IMR-90 (cell line): ENCODE measurements around the gene ARHGEF4. TPM values are rescaled to one million over a fixed set of nuclear protein-coding genes. Genes with fewer than 3 reads are reported as not detected.

Experiments
- ATAC-seq: fragments of 200-7000 bp; cut with Tn5 transposase; 2 replicates; pipeline ENCODE4 v1.9.1; 2020; ENCODE audit warnings: low read depth, mild to moderate bottlenecking, moderate library complexity
- BruUV-seq: library from RNA; stranded (reverse); fragments of 400-500 nt; replicated peaks from 2 replicates; lab custom pipeline; 2021; lab: Mats Ljungman, UMichigan
- CTCF ChIA-PET: fragments of 300-600 bp; formaldehyde crosslinking; extraction: SDS; loops from one replicate; lab custom pipeline; 2021; ENCODE audit warnings: antibody characterized with exemption; lab: Yijun Ruan, JAX
- POLR2A ChIA-PET: fragments of 300-600 bp; sonication (Branson Sonifier 250); formaldehyde crosslinking; loops from one replicate; lab custom pipeline; 2022; ENCODE audit warnings: antibody characterized with exemption; ENCODE audit not compliant: unreplicated experiment; lab: Charles Lee
- DNase-seq: peaks from one replicate; pipeline ENCODE4 v3.0.0; 2013
- H2AFZ ChIP-seq: replicated peaks from 2 replicates; pipeline ENCODE3; 2013; ENCODE audit warnings: low read length, mild to moderate bottlenecking; ENCODE audit not compliant: poor library complexity
- H2AK5ac ChIP-seq: 2 replicates; pipeline ENCODE4 v1.6.1; 2013; ENCODE audit warnings: low read depth, low read length, inconsistent platforms
- H2AK9ac ChIP-seq: replicated peaks from 2 replicates; pipeline ENCODE3; 2013; ENCODE audit warnings: mild to moderate bottlenecking, low read depth, low read length, moderate library complexity; ENCODE audit not compliant: poor library complexity
- H2BK120ac ChIP-seq: 2 replicates; pipeline ENCODE4 v1.6.1; 2013; ENCODE audit warnings: low read depth, low read length, inconsistent platforms
- H2BK15ac ChIP-seq: 3 replicates; pipeline ENCODE4 v1.6.1; 2013; ENCODE audit warnings: low read depth, low read length, inconsistent platforms
- H2BK20ac ChIP-seq: 2 replicates; pipeline ENCODE4 v1.6.1; 2013; ENCODE audit warnings: low read depth, mild to moderate bottlenecking, inconsistent platforms, low read length, moderate library complexity
- H2BK5ac ChIP-seq: 2 replicates; pipeline ENCODE4 v1.6.1; 2013; ENCODE audit warnings: mild to moderate bottlenecking, low read depth, low read length, inconsistent platforms; ENCODE audit not compliant: poor library complexity, severe bottlenecking
- H3K14ac ChIP-seq: replicated peaks from 2 replicates; pipeline ENCODE4 v1.6.1; 2013; ENCODE audit warnings: low read depth, low read length, inconsistent platforms
- H3K18ac ChIP-seq: 2 replicates; pipeline ENCODE4 v1.6.1; 2013; ENCODE audit warnings: low read depth, low read length, control low read depth
- H3K23ac ChIP-seq: 2 replicates; pipeline ENCODE4 v1.6.1; 2013; ENCODE audit warnings: low read depth, low read length, inconsistent platforms
- H3K27ac ChIP-seq: 2 replicates; pipeline ENCODE4 v1.5.1; 2013; ENCODE audit warnings: mild to moderate bottlenecking, control low read depth, low read length; ENCODE audit not compliant: insufficient read depth
- H3K27me3 ChIP-seq: 2 replicates; pipeline ENCODE4 v1.6.1; 2013; ENCODE audit warnings: low read length; ENCODE audit not compliant: control insufficient read depth, insufficient read depth
- H3K36me3 ChIP-seq: 2 replicates; pipeline ENCODE4 v1.6.1; 2013; ENCODE audit warnings: low read length, mixed read lengths; ENCODE audit not compliant: control insufficient read depth, insufficient read depth
- H3K4ac ChIP-seq: 2 replicates; pipeline ENCODE4 v1.6.1; 2013; ENCODE audit warnings: low read depth, low read length, inconsistent platforms
- H3K4me1 ChIP-seq: 2 replicates; pipeline ENCODE4 v1.6.1; 2013; ENCODE audit warnings: low read length, mixed read lengths; ENCODE audit not compliant: control insufficient read depth, insufficient read depth
- H3K4me2 ChIP-seq: 2 replicates; pipeline ENCODE4 v1.6.1; 2013; ENCODE audit warnings: low read depth, mild to moderate bottlenecking, control low read depth, low read length, moderate library complexity
- H3K4me3 ChIP-seq: 2 replicates; pipeline ENCODE4 v1.5.1; 2013; ENCODE audit warnings: low read depth, mild to moderate bottlenecking, control low read depth, low read length, moderate library complexity; ENCODE audit not compliant: insufficient read depth
- H3K56ac ChIP-seq: 2 replicates; pipeline ENCODE4 v1.6.1; 2013; ENCODE audit warnings: low read length, inconsistent platforms; ENCODE audit not compliant: insufficient read depth; ENCODE audit errors: extremely low read depth
- H3K79me1 ChIP-seq, 2 experiments: 2 replicates each; pipeline ENCODE4 v1.6.1; 2013; ENCODE audit warnings: low read length in 2 of 2, inconsistent platforms in 1 of 2, low read depth in 1 of 2
- H3K9ac ChIP-seq: 2 replicates; pipeline ENCODE4 v1.6.1; 2013; ENCODE audit warnings: low read depth, low read length, control low read depth
- H3K9me1 ChIP-seq: 2 replicates; pipeline ENCODE4 v1.6.1; 2013; ENCODE audit warnings: low read length, inconsistent platforms; ENCODE audit not compliant: insufficient read depth
- H3K9me3 ChIP-seq: 2 replicates; pipeline ENCODE4 v1.6.1; 2013; ENCODE audit warnings: low read length; ENCODE audit not compliant: control insufficient read depth, insufficient read depth
- H4K20me1 ChIP-seq: 2 replicates; pipeline ENCODE4 v1.6.1; 2013; ENCODE audit warnings: low read length, inconsistent platforms; ENCODE audit not compliant: insufficient read depth
- H4K5ac ChIP-seq: 2 replicates; pipeline ENCODE4 v1.6.1; 2013; ENCODE audit warnings: mild to moderate bottlenecking, low read depth, low read length, control low read depth
- H4K8ac ChIP-seq, 2 experiments: 2 replicates each; pipeline ENCODE4 v1.6.1; 2013; ENCODE audit warnings: low read depth in 2 of 2, low read length in 2 of 2, control low read depth in 1 of 2, inconsistent platforms in 1 of 2
- H4K91ac ChIP-seq: 2 replicates; pipeline ENCODE4 v1.6.1; 2013; ENCODE audit warnings: low read depth, low read length, inconsistent platforms; ENCODE audit not compliant: insufficient read depth
- BHLHE40 ChIP-seq: fragments of 150-350 bp; IDR thresholded peaks from 2 replicates; pipeline ENCODE4 v1.6.1; 2016; ENCODE audit warnings: mild to moderate bottlenecking, low read depth, low read length
- CEBPB ChIP-seq: IDR thresholded peaks from 2 replicates; pipeline ENCODE4 v1.6.1; 2012; ENCODE audit warnings: low read depth, low read length, improper control_type of control experiment
- CHD1 ChIP-seq: IDR thresholded peaks from 2 replicates; pipeline ENCODE4 v1.6.1; 2012; ENCODE audit warnings: low read depth, low read length, improper control_type of control experiment
- CTCF ChIP-seq: conservative IDR thresholded peaks from 2 replicates; pipeline ENCODE4 v1.5.1; 2012; ENCODE audit warnings: mild to moderate bottlenecking, low read depth, low read length, improper control_type of control experiment
- ELK1 ChIP-seq: fragments of 150-350 bp; IDR thresholded peaks from 2 replicates; pipeline ENCODE4 v1.6.1; 2016; ENCODE audit warnings: low read depth, mild to moderate bottlenecking, low read length, moderate library complexity, borderline replicate concordance
- FOS ChIP-seq: fragments of 150-350 bp; IDR thresholded peaks from 2 replicates; pipeline ENCODE4 v1.6.1; 2016; ENCODE audit warnings: low read depth, low read length
- MAFK ChIP-seq: IDR thresholded peaks from 2 replicates; pipeline ENCODE4 v1.6.1; 2012; ENCODE audit warnings: low read depth, low read length, improper control_type of control experiment
- MAZ ChIP-seq: IDR thresholded peaks from 2 replicates; pipeline ENCODE4 v1.6.1; 2012; ENCODE audit warnings: low read depth, mild to moderate bottlenecking, low read length, improper control_type of control experiment, moderate library complexity, borderline replicate concordance
- MXI1 ChIP-seq: IDR thresholded peaks from 2 replicates; pipeline ENCODE4 v1.6.1; 2012; ENCODE audit warnings: low read depth, mild to moderate bottlenecking, low read length, moderate library complexity, borderline replicate concordance
- NFE2L2 ChIP-seq: fragments of 150-350 bp; IDR thresholded peaks from 2 replicates; pipeline ENCODE4 v1.6.1; 2016; ENCODE audit warnings: low read depth, mild to moderate bottlenecking, low read length
- POLR2A ChIP-seq: IDR thresholded peaks from 2 replicates; pipeline ENCODE4 v1.6.1; 2012; ENCODE audit warnings: mild to moderate bottlenecking, low read depth, low read length
- RAD21 ChIP-seq: IDR thresholded peaks from 2 replicates; pipeline ENCODE4 v1.6.1; 2012; ENCODE audit warnings: low read length, improper control_type of control experiment
- RCOR1 ChIP-seq: IDR thresholded peaks from 2 replicates; pipeline ENCODE4 v1.6.1; 2012; ENCODE audit warnings: mild to moderate bottlenecking, low read length, improper control_type of control experiment; ENCODE audit not compliant: insufficient replicate concordance
- RFX5 ChIP-seq: IDR thresholded peaks from 2 replicates; pipeline ENCODE4 v1.8.0; 2012; ENCODE audit warnings: low read depth, mild to moderate bottlenecking, low read length, moderate library complexity
- SMC3 ChIP-seq: fragments of 150-350 bp; IDR thresholded peaks from 2 replicates; pipeline ENCODE4 v1.6.1; 2016; ENCODE audit warnings: low read depth, mild to moderate bottlenecking, antibody characterized with exemption, low read length, moderate library complexity
- USF2 ChIP-seq: fragments of 150-350 bp; IDR thresholded peaks from 2 replicates; pipeline ENCODE4 v1.6.1; 2017; ENCODE audit warnings: mild to moderate bottlenecking, antibody characterized with exemption, low read length, low read depth
- WGBS, 2 experiments: methylation state at CpG; one replicate each; pipeline versions ENCODE4 v1.1.5 to v1.1.7; 2013; ENCODE audit warnings: missing lambda C conversion rate in 2 of 2; ENCODE audit not compliant: insufficient read length in 1 of 2; ENCODE audit errors: extremely low coverage in 2 of 2; 5-methylcytosine and 5-hydroxymethylcytosine counted together
- dilution Hi-C: fragments of 300-500 bp; cut with HindIII; formaldehyde crosslinking; loops from one replicate; pipeline ENCODE4 v1.14.3; 2018; ENCODE audit warnings: low sequenced_read_pairs; ENCODE audit not compliant: unreplicated experiment
- in situ Hi-C: fragments of 300-500 bp; cut with MboI; formaldehyde crosslinking; loops from 3 replicates; pipeline ENCODE4 v1.14.3; 2019; ENCODE audit warnings: low sequenced_read_pairs, inconsistent platforms, mixed read lengths
- intact Hi-C: fragments of 100-400 bp; cut with micrococcal nuclease; formaldehyde crosslinking; loops from 2 replicates; pipeline ENCODE4 v1.10.0; 2022
- polyA plus RNA-seq, 3 experiments: library from polyadenylated mRNA; depleted of rRNA; stranded (reverse); fragments of >200 nt; gene quantifications; 2 replicates each; pipeline ENCODE4 v1.2.3, GENCODE V29; 2012; ENCODE audit warnings: low replicate concordance in 1 of 3
- total RNA-seq: library from RNA; depleted of rRNA; stranded (reverse); fragments of >200 nt; gene quantifications from 2 replicates; pipeline ENCODE4 v1.2.3, GENCODE V29; 2012

ARHGEF4 gene
- total and polyA plus RNA-seq, 2 of the 4 experiments (the other 2 are of a cell fraction): 2.7 to 5.0 TPM

DNA sequence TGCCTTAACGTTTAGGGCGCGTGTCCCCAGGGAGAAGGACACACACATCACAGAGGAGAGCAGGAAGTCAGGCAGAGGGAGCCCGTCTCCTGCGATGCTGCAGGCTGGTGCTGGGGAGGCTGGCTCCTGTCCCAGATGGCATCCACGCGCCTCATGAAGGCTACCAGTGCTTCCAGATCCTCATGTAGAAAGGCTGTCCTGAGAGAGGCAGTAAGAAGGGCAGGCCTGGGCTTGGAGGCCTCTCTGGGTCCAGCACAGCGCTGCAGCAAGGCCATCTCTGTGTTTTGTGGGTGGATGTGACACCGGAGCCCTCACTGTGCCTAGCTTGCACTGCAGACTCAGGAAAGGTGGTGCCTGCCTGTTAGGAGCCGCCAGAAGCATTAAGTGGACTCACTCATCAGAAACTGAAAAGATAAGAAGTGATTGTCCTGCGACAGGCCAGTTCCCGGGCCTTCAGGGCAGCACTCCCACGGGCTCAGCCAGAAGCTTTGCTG lies 193.8 kb downstream of the ARHGEF4 start:
- dilution Hi-C loops (no loop called here), intact Hi-C loops (no loop called here), in situ Hi-C loops (no loop called here)
- H3K4me3 ChIP-seq: no peak overlapping the region
- no peaks in the 10 kb centered on the region for H4K20me1 ChIP-seq
- no peak overlapping the region for H2BK15ac ChIP-seq
- no peak overlapping the region for H3K14ac ChIP-seq
- H2BK120ac ChIP-seq: no peak overlapping the region
- H2AK5ac ChIP-seq: no peak overlapping the region
- H2AK9ac ChIP-seq: peak overlapping the region; percentile 23
- no peak for TF ChIP-seq RCOR1
- no peak for TF ChIP-seq BHLHE40
- no peak for TF ChIP-seq MXI1
- no peak for TF ChIP-seq POLR2A
- no peak for TF ChIP-seq RAD21
- TF ChIP-seq CTCF: no peak
- TF ChIP-seq CEBPB: no peak
- no peak for TF ChIP-seq RFX5
- TF ChIP-seq MAZ: no peak
- TF ChIP-seq FOS: no peak
- TF ChIP-seq SMC3: no peak
- no peak for TF ChIP-seq CHD1
- no peak for TF ChIP-seq USF2
- TF ChIP-seq MAFK: no peak
- no peak for TF ChIP-seq ELK1
- no peak for TF ChIP-seq NFE2L2
- no peak overlapping the region for H3K18ac ChIP-seq
- ATAC-seq (no peak), DNase-seq (no peak)
- no peak overlapping the region for H3K23ac ChIP-seq
- no peaks in the 10 kb centered on the region for H3K4me1 ChIP-seq
- no peak overlapping the region for H4K5ac ChIP-seq
- peaks cover 2% of the 10 kb centered on the region for H3K27me3 ChIP-seq
- no peaks in the 10 kb centered on the region for H3K36me3 ChIP-seq
- H3K4me2 ChIP-seq: no peak overlapping the region
- POLR2A ChIA-PET: no interaction called here
- no peaks in the 10 kb centered on the region for H3K79me1 ChIP-seq
- H3K9ac ChIP-seq: no peak overlapping the region
- no peak overlapping the region for H3K4ac ChIP-seq
- peak overlapping the region; percentile 65 for H2AFZ ChIP-seq
- H3K9me3 ChIP-seq: peaks cover 6% of the 10 kb centered on the region; the same call in 1 of the 2 replicates
- no peak overlapping the region for H4K8ac ChIP-seq
- no peak overlapping the region for H3K27ac ChIP-seq
- H2BK20ac ChIP-seq: no peak overlapping the region
- no peak overlapping the region for H3K56ac ChIP-seq
- CTCF ChIA-PET: no interaction called here
- H4K91ac ChIP-seq: no peak overlapping the region
- H2BK5ac ChIP-seq: no peak overlapping the region
- WGBS, 2 experiments: 60% methylated on average over 4 of the region's 13 CpGs; no CpG with 5 or more reads in 1 of the 2 experiments
- H3K9me1 ChIP-seq: no peaks in the 10 kb centered on the region
- BruUV-seq: no TSS peak
